Adrenal gland (tissue), 12 donors: Measurements from ENCODE around the gene ACSS2. TPM values are rescaled to one million over a fixed set of nuclear protein-coding genes. Genes with fewer than 3 reads are reported as not detected.

ENCODE experiments used
- DNase-seq, 7 donors: peaks; one replicate each; pipeline ENCODE4 v3.0.0-alpha.2; 2019 to 2020
- H3K27ac ChIP-seq, 5 donors: fragments of 200-600 bp; sonication (generic) in 4 of 5; 1 replicate in 3 of 5; 2 replicates in 2 of 5; pipeline versions ENCODE4 v1.5.1 to v1.8.0; 2016 to 2020; ENCODE audit warnings: mild to moderate bottlenecking in 1 of 5
- H3K27me3 ChIP-seq: fragments of 200-600 bp; 2 replicates; pipeline ENCODE4 v1.8.0; 2021
- H3K36me3 ChIP-seq, 2 donors: fragments of 200-600 bp; replicated peaks in 1 of 2; 1 replicate in 1 of 2; 2 replicates in 1 of 2; pipeline versions ENCODE4 v1.5.1 to v1.8.0; 2018 to 2022
- H3K4me1 ChIP-seq, 2 donors: fragments of 200-600 bp; replicated peaks in 1 of 2; 1 replicate in 1 of 2; 2 replicates in 1 of 2; pipeline versions ENCODE4 v1.5.1 to v1.8.0; 2018 to 2021
- H3K4me3 ChIP-seq, 4 donors: fragments of 200-600 bp; sonication (generic) in 3 of 4; one replicate each; pipeline ENCODE4 v1.5.1; 2016 to 2018
- H3K9me3 ChIP-seq, 3 donors: fragments of 200-600 bp; sonication (generic) in 1 of 3; replicated peaks in 1 of 3; 1 replicate in 2 of 3; 2 replicates in 1 of 3; pipeline versions ENCODE4 v1.5.1 to v1.8.0; 2016 to 2021
- POLR2A ChIP-seq, 2 donors: fragments of 450-650 bp; IDR thresholded peaks; one replicate each; pipeline ENCODE4 v1.6.1; 2017; ENCODE audit warnings: antibody characterized with exemption in 2 of 2, mild to moderate bottlenecking in 2 of 2, moderate library complexity in 1 of 2
- WGBS, 4 donors: extraction: QIAGEN DNeasy Blood & Tissue Kit in 2 of 4; methylation state at CpG; one replicate each; pipeline versions ENCODE4 v1.1.5 to v1.1.7; 2013 to 2017; 5-methylcytosine and 5-hydroxymethylcytosine counted together
- intact Hi-C, 2 donors: fragments of 100-400 bp; cut with DNase I; formaldehyde crosslinking; loops; one replicate each; pipeline versions ENCODE4 v1.14.1 to v1.15.0; 2022 to 2023
- polyA plus RNA-seq, 3 donors: library from polyadenylated mRNA; stranded (reverse); fragments of 200-250 nt in 2 of 3; fragments of 350-450 nt in 1 of 3; fragmentation: Illumina TruSeq in 1 of 3; extraction: RNeasy Lipid Tissue Mini Kit (QIAGEN cat#74804) in 1 of 3; gene quantifications; one replicate each; pipeline ENCODE4 v1.2.3, GENCODE V29; 2013 to 2014
- total RNA-seq, 9 donors: library from RNA; depleted of rRNA in 4 of 9; stranded (reverse); fragments of >200 nt in 4 of 9; fragments of 120-200 nt in 1 of 9; fragmentation: NEBNext Ultra II Directional in 1 of 9; extraction: Animal tissue kit (Norgen Biotek cat#: 25700) in 1 of 9; gene quantifications; one replicate each; pipeline versions ENCODE4 v1.1.0 to v1.2.4, GENCODE V29; 2013 to 2023
- TF ChIP-seq, protein P1 (sequence below), 6 experiments: fragments of 450-650 bp in 4 of 6; fragments of 200-600 bp in 2 of 6; sonication (generic) in 1 of 6; IDR thresholded peaks; 1 replicate in 5 of 6; 2 replicates in 1 of 6; pipeline versions ENCODE4 v1.5.1 to v1.8.0; 2016 to 2021; ENCODE audit warnings: antibody characterized with exemption in 6 of 6, mild to moderate bottlenecking in 2 of 6, moderate library complexity in 1 of 6
- donor health status: healthy with polysubstance abuse.
- donor health status: Bipolar disorder and iron deficiency.
- donor health status: DM: yes; HTN: yes; CAD: no.
- donor health status: DM: no; HTN: no; CAD: no.
- donor health status: DM: no; HTN: no; CAD: no.
- donor health status: DM: yes; HTN: yes; CAD: no.

Gene ACSS2
- total and polyA plus RNA-seq, 12 donors: 81.4 to 386 (median 153) TPM

GRCh38 chr20:34923414-34923813 lies 47.0 kb downstream of the ACSS2 start:
- Histone ChIP-seq H3K36me3 (peaks cover 0 to 62% of the 10 kb centered on the region in 2 donors), H3K4me3 (no peak overlapping the region), H3K27me3 (no peaks in the 10 kb centered on the region), H3K9me3 (no peaks in the 10 kb centered on the region), H3K27ac (peak overlapping the region in 4 of 5 donors; percentile 33 to 89 (median 74)), H3K4me1 (peaks cover 13 to 14% of the 10 kb centered on the region in 2 donors)
- intact Hi-C loops: no loop called here
- WGBS, 4 donors: 93 to 97% (median 95%) methylated on average over 2 of the region's 2 CpGs
- TF ChIP-seq POLR2A (IDR thresholded peaks at IDR 0.05): no peak
- TF ChIP-seq, protein P1, sequence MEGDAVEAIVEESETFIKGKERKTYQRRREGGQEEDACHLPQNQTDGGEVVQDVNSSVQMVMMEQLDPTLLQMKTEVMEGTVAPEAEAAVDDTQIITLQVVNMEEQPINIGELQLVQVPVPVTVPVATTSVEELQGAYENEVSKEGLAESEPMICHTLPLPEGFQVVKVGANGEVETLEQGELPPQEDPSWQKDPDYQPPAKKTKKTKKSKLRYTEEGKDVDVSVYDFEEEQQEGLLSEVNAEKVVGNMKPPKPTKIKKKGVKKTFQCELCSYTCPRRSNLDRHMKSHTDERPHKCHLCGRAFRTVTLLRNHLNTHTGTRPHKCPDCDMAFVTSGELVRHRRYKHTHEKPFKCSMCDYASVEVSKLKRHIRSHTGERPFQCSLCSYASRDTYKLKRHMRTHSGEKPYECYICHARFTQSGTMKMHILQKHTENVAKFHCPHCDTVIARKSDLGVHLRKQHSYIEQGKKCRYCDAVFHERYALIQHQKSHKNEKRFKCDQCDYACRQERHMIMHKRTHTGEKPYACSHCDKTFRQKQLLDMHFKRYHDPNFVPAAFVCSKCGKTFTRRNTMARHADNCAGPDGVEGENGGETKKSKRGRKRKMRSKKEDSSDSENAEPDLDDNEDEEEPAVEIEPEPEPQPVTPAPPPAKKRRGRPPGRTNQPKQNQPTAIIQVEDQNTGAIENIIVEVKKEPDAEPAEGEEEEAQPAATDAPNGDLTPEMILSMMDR (IDR thresholded peaks at IDR 0.05): no peak
- DNase-seq: no peak

DNA sequence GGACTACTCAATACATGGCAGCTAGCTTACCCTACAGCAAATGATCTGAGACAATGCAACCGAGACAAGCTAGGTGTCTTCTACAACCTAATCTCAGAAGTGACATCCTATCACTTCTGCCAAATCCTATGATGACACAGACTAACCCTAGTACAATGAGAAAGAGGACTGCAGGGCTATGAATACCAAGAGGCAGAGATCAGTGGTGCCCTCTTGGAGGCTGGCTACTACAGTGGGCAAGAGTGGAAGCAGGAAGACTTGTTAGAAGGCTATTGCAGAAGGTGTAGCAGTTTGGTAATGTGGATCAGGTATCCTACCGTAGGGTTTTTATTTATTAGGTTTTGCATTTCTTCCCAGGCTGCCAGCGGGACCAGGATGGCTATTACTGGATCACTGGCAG lies 48.9 kb downstream of the ACSS2 start:
- H3K36me3 ChIP-seq: peaks cover 0 to 75% of the 10 kb centered on the region in 2 donors
- peaks cover 13 to 14% of the 10 kb centered on the region in 2 donors for H3K4me1 ChIP-seq
- no peaks in the 10 kb centered on the region for H3K27me3 ChIP-seq
- no peak overlapping the region for H3K27ac ChIP-seq
- H3K4me3 ChIP-seq: no peak overlapping the region
- DNase-seq: no peak
- H3K9me3 ChIP-seq: no peaks in the 10 kb centered on the region
- intact Hi-C loops: no loop called here
- 88 to 98% (median 96%) methylated on average over 3 of the region's 3 CpGs for WGBS, 4 donors
- TF ChIP-seq, protein P1 (IDR thresholded peaks at IDR 0.05): no peak

- no peak for TF ChIP-seq POLR2A (IDR thresholded peaks at IDR 0.05)
- TF ChIP-seq, protein P1 (IDR thresholded peaks at IDR 0.05): no peak
- no peaks in the 10 kb centered on the region for H3K27me3 ChIP-seq
- H3K4me1 ChIP-seq: peaks cover 13 to 14% of the 10 kb centered on the region in 2 donors
- intact Hi-C loops: no loop called here
- H3K9me3 ChIP-seq: no peaks in the 10 kb centered on the region
- H3K27ac ChIP-seq: no peak overlapping the region
- H3K4me3 ChIP-seq: no peak overlapping the region
- 81 to 100% (median 100%) methylated on average over 1 of the region's 1 CpG for WGBS, 4 donors
- no peak for DNase-seq
- peaks cover 0 to 69% of the 10 kb centered on the region in 2 donors for H3K36me3 ChIP-seq
Observed at GRCh38 chr20:34925981-34926380, 49.6 kb downstream of the ACSS2 start.

DNA sequence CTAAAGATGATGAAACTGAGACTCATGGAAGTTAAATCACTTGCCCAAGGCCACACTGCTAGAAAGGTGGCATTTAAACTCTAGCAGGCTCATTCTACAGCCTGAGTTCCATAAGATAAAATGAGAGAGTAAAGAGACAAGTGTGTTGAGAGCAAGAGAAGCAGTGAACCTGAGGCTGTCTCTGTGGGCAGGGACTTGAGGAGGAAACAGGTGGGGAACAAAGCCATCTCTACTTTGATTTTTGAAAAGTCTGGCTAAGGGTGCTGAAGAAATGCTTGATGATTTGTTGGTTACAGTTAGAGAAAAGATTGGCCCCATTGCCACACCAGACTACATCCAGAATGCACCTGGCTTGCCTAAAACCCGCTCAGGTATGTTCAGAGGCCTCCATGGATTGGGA lies 50.2 kb downstream of the ACSS2 start:
- Histone ChIP-seq H3K4me1 (peaks cover 13 to 14% of the 10 kb centered on the region in 2 donors), H3K27ac (no peak overlapping the region), H3K4me3 (no peak overlapping the region), H3K36me3 (peaks cover 0 to 63% of the 10 kb centered on the region in 2 donors), H3K27me3 (no peaks in the 10 kb centered on the region), H3K9me3 (no peaks in the 10 kb centered on the region)
- intact Hi-C loops: no loop called here
- 97 to 100% (median 100%) methylated on average over 1 of the region's 1 CpG for WGBS, 4 donors
- TF ChIP-seq POLR2A (IDR thresholded peaks at IDR 0.05): no peak
- TF ChIP-seq, protein P1 (IDR thresholded peaks at IDR 0.05): no peak
- no peak for DNase-seq
